K562 (cell line): Measurements from ENCODE around the gene SLC6A7. TPM values are rescaled to one million over a fixed set of nuclear protein-coding genes. Genes with fewer than 3 reads are reported as not detected.

ENCODE experiments used
- ATAC-seq: fragments of 200-7000 bp; cut with Tn5 transposase; 3 replicates; pipeline ENCODE4 v1.9.1; 2020; ENCODE audit warnings: moderate library complexity
- BruUV-seq: library from RNA; stranded (reverse); fragments of 400-500 nt; replicated peaks from 2 replicates; lab custom pipeline; 2021; lab: Mats Ljungman, UMichigan
- CTCF ChIA-PET: fragments of 300-600 bp; formaldehyde crosslinking; extraction: SDS; loops from one replicate; lab custom pipeline; 2021; ENCODE audit warnings: low intra/inter-chr PET ratio; lab: Yijun Ruan, JAX
- POLR2A ChIA-PET: fragments of 300-600, 350-650 bp; sonication (Branson Sonifier 250); formaldehyde crosslinking; extraction: SDS; loops from one replicate; lab custom pipeline; 2021; ENCODE audit warnings: antibody characterized with exemption, inconsistent platforms; lab: Yijun Ruan, JAX
- DNase-seq, 4 experiments: peaks; one replicate each; pipeline versions ENCODE4 v3.0.0 to v3.0.0-alpha.2; 2011 to 2018; ENCODE audit warnings: low spot score in 3 of 4, mixed read lengths in 3 of 4; ENCODE audit errors: extremely low read depth in 1 of 4
- FAIRE-seq: peaks from 2 replicates; lab custom pipeline; 2011; peaks lifted over from hg19 to GRCh38; lab: Jason Lieb, UNC
- H2AFZ ChIP-seq: 2 replicates; pipeline ENCODE4 v1.6.0; 2011; ENCODE audit warnings: low read depth, low read length, control low read depth, inconsistent platforms
- H3K27ac ChIP-seq: fragments of 200-600 bp; 3 replicates; pipeline ENCODE4 v1.8.0; 2011; ENCODE audit warnings: low read depth, mild to moderate bottlenecking, control low read depth, inconsistent platforms, low read length, moderate library complexity, mixed read lengths; ENCODE audit errors: extremely low read depth
- H3K27me3 ChIP-seq, 2 experiments: fragments of 300-600 bp in 1 of 2; 2 replicates in 1 of 2; 3 replicates in 1 of 2; pipeline versions ENCODE4 v1.6.0 to v1.8.0; 2011; ENCODE audit warnings: inconsistent platforms in 2 of 2, low read length in 2 of 2, mild to moderate bottlenecking in 1 of 2, mixed read lengths in 1 of 2, moderate library complexity in 1 of 2; ENCODE audit not compliant: control insufficient read depth in 2 of 2, insufficient read depth in 2 of 2
- H3K36me3 ChIP-seq: fragments of 300-600 bp; 3 replicates; pipeline ENCODE4 v1.8.0; 2011; ENCODE audit warnings: mild to moderate bottlenecking, low read length, inconsistent platforms; ENCODE audit not compliant: control insufficient read depth, insufficient read depth
- H3K4me1 ChIP-seq, 2 experiments: fragments of 200-600 bp in 1 of 2; replicated peaks in 1 of 2; 2 replicates in 1 of 2; 3 replicates in 1 of 2; pipeline versions ENCODE4 v1.5.1 to v1.8.0; 2011; ENCODE audit warnings: inconsistent platforms in 2 of 2, low read length in 2 of 2, mild to moderate bottlenecking in 1 of 2, mixed read lengths in 1 of 2, moderate library complexity in 1 of 2; ENCODE audit not compliant: control insufficient read depth in 2 of 2, insufficient read depth in 2 of 2
- H3K4me2 ChIP-seq: 2 replicates; pipeline ENCODE4 v1.6.1; 2011; ENCODE audit warnings: low read length, control low read depth, inconsistent platforms, mixed read lengths; ENCODE audit not compliant: insufficient read depth
- H3K4me3 ChIP-seq: fragments of 200-600 bp; sonication (generic), shearing (Covaris generic); 2 replicates; pipeline ENCODE4 v1.5.1; 2016; ENCODE audit warnings: control low read depth, inconsistent platforms
- H3K79me2 ChIP-seq: fragments of 200-600 bp; 3 replicates; pipeline ENCODE4 v1.8.0; 2011; ENCODE audit warnings: low read length, inconsistent platforms; ENCODE audit not compliant: control insufficient read depth, insufficient read depth
- H3K9ac ChIP-seq, 2 experiments: 2 replicates each; pipeline versions ENCODE4 v1.6.0 to v1.6.1; 2011; ENCODE audit warnings: low read depth in 2 of 2, low read length in 2 of 2, control low read depth in 1 of 2, inconsistent platforms in 1 of 2, mild to moderate bottlenecking in 1 of 2, mixed read lengths in 1 of 2; ENCODE audit not compliant: insufficient read depth in 1 of 2
- H3K9me1 ChIP-seq: one replicate; pipeline ENCODE4 v1.6.0; 2011; ENCODE audit warnings: inconsistent platforms, mild to moderate bottlenecking, low read length, moderate library complexity; ENCODE audit not compliant: control insufficient read depth, insufficient read depth
- H3K9me3 ChIP-seq: replicated peaks from 2 replicates; pipeline ENCODE4 v1.5.1; 2011; ENCODE audit warnings: low read depth, low read length, inconsistent platforms; ENCODE audit not compliant: control insufficient read depth, insufficient read depth
- H4K20me1 ChIP-seq: replicated peaks from 2 replicates; pipeline ENCODE4 v1.6.1; 2011; ENCODE audit warnings: low read length, inconsistent platforms, mixed read lengths; ENCODE audit not compliant: control insufficient read depth, insufficient read depth
- BHLHE40 ChIP-seq: IDR thresholded peaks from 2 replicates; pipeline ENCODE4 v1.6.1; 2011; ENCODE audit warnings: low read length, improper control_type of control experiment
- DNMT1 ChIP-seq: fragments of 450-650 bp; IDR thresholded peaks from 2 replicates; pipeline ENCODE4 v1.6.1; 2016; ENCODE audit warnings: antibody characterized with exemption, mild to moderate bottlenecking
- E2F1 ChIP-seq: sonication (generic); formaldehyde crosslinking; IDR thresholded peaks from 2 replicates; pipeline ENCODE4 v1.8.1; 2023; ENCODE audit warnings: mild to moderate bottlenecking, missing genetic modification reagents, moderate library complexity
- MYBL2 ChIP-seq, 2 experiments: fragments of 450-650 bp in 1 of 2; sonication (generic) in 1 of 2; formaldehyde crosslinking in 1 of 2; IDR thresholded peaks; 2 replicates each; pipeline versions ENCODE4 v1.6.1 to v1.8.1; 2017 to 2022; ENCODE audit warnings: borderline replicate concordance in 1 of 2, inconsistent platforms in 1 of 2, low read depth in 1 of 2, mild to moderate bottlenecking in 1 of 2, missing genetic modification reagents in 1 of 2, moderate library complexity in 1 of 2
- PTBP1 ChIP-seq: fragments of 200-400 bp; formaldehyde crosslinking; IDR thresholded peaks from 2 replicates; pipeline ENCODE4 v1.6.1; 2017; ENCODE audit warnings: low read depth, low read length
- SMARCB1 ChIP-seq: IDR thresholded peaks from 2 replicates; pipeline ENCODE4 v1.6.1; 2011; ENCODE audit warnings: improper control_type of control experiment, low read depth; ENCODE audit not compliant: insufficient read length
- ZNF133 ChIP-seq: fragments of 250-450 bp; sonication (Bioruptor Pico); IDR thresholded peaks from 2 replicates; pipeline ENCODE4 v1.4.0; 2020; ENCODE audit warnings: mild to moderate bottlenecking
- WGBS: fragments of 100-300 bp; shearing (Covaris generic); methylation state at CpG from one replicate; pipeline ENCODE4 v1.1.6; 2016; ENCODE audit warnings: low coverage, mixed read lengths; ENCODE audit not compliant: insufficient coverage; ENCODE audit errors: missing lambda C conversion rate; 5-methylcytosine and 5-hydroxymethylcytosine counted together
- in situ Hi-C: fragments of 300-500 bp; cut with MboI; formaldehyde crosslinking; loops from 4 replicates; pipeline ENCODE4 v1.15.0; 2018; ENCODE audit warnings: inconsistent platforms, mixed read lengths
- intact Hi-C: fragments of 100-400 bp; cut with micrococcal nuclease; formaldehyde crosslinking; loops from 2 replicates; pipeline ENCODE4 v1.14.2; 2022
- polyA plus RNA-seq, 8 experiments: library from polyadenylated mRNA; depleted of rRNA in 4 of 8; stranded (reverse) in 5 of 8; unstranded in 3 of 8; fragments of >200 nt; fragmentation: Nextera tagmentation in 2 of 8; fragmentation: Illumina TruSeq in 1 of 8; extraction: Ambion mirVana in 2 of 8; extraction: Trizol in 1 of 8; gene quantifications; 2 replicates each; pipeline versions ENCODE4 v1.2.1 to v1.2.3, GENCODE V29; 2011 to 2014; ENCODE audit warnings: inconsistent platforms in 1 of 8, missing spikeins in 1 of 8
- total RNA-seq, 7 experiments: library from RNA; depleted of rRNA in 6 of 7; stranded (reverse); fragments of >200 nt in 6 of 7; fragmentation: Illumina TruSeq in 2 of 7; extraction: Trizol in 2 of 7; gene quantifications; 2 replicates each; pipeline versions ENCODE4 v1.2.1 to v1.2.3, GENCODE V29; 2011 to 2021; ENCODE audit warnings: low replicate concordance in 1 of 7
- TF ChIP-seq, protein P1 (sequence below): fragments of 250-450 bp; sonication (Bioruptor Pico); IDR thresholded peaks from 2 replicates; pipeline ENCODE4 v1.5.1; 2021; ENCODE audit warnings: mild to moderate bottlenecking
- TF ChIP-seq, protein P2 (sequence below): fragments of 450-650 bp; IDR thresholded peaks from 2 replicates; pipeline ENCODE4 v1.6.1; 2016; ENCODE audit warnings: low read depth

The SLC6A7 gene
- total and polyA plus RNA-seq, 9 of the 15 experiments (the other 6 are each of a cell fraction or from before 2014, with no cell fraction given): not detected

GRCh38 chr5:150253416-150254208 is 63.8 kb downstream of the SLC6A7 start:
- ATAC-seq (peak; percentile 59), DNase-seq (no peak), FAIRE-seq (no peak)
- ChIA-PET POLR2A (interaction anchor here (0.7 to 1.2 kb wide), 2 partner anchors 11 to 13 kb away, joined by 3 read pairs; no protein-coding TSS in a partner anchor), CTCF (no interaction called here)
- Histone ChIP-seq H3K4me3 (no peak overlapping the region), H3K27ac (no peak overlapping the region), H3K79me2 (no peaks in the 10 kb centered on the region), H3K4me1 (peaks cover 0 to 6% of the 10 kb centered on the region in 2 experiments; a peak in 2 of 5 replicates), H3K4me2 (no peak overlapping the region), H3K9me1 (no peaks in the 10 kb centered on the region), H4K20me1 (peaks cover 12% of the 10 kb centered on the region; the same call in 1 of the 2 replicates), H2AFZ (no peak overlapping the region), H3K27me3 (peaks cover 7 to 53% of the 10 kb centered on the region in 2 experiments; a peak in 4 of 5 replicates), H3K9me3 (no peaks in the 10 kb centered on the region), H3K9ac (no peak overlapping the region; a peak in 1 of 4 replicates), H3K36me3 (no peaks in the 10 kb centered on the region)
- intact Hi-C loops (no loop called here), in situ Hi-C loops (no loop called here)
- 8% methylated on average over 9 of the region's 10 CpGs for WGBS
- no TSS peak for BruUV-seq
- TF ChIP-seq, protein P1, sequence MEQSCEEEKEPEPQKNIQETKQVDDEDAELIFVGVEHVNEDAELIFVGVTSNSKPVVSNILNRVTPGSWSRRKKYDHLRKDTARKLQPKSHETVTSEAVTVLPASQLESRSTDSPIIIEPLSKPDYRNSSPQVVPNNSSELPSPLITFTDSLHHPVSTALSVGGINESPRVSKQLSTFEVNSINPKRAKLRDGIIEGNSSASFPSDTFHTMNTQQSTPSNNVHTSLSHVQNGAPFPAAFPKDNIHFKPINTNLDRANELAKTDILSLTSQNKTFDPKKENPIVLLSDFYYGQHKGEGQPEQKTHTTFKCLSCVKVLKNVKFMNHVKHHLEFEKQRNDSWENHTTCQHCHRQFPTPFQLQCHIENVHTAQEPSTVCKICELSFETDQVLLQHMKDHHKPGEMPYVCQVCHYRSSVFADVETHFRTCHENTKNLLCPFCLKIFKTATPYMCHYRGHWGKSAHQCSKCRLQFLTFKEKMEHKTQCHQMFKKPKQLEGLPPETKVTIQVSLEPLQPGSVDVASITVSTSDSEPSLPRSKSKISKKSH: no peak
- no peak for TF ChIP-seq SMARCB1
- no peak for TF ChIP-seq DNMT1
- no peak for TF ChIP-seq MYBL2 (IDR thresholded peaks at IDR 0.05; ENCODE audit: low read depth)
- no peak for TF ChIP-seq MYBL2 (CRISPR knock-in tag; IDR thresholded peaks at IDR 0.05; ENCODE audit: borderline replicate concordance)
- TF ChIP-seq BHLHE40: no peak
- no peak for TF ChIP-seq E2F1
- no peak for TF ChIP-seq ZNF133 (CRISPR knock-in tag)
- TF ChIP-seq, protein P2, sequence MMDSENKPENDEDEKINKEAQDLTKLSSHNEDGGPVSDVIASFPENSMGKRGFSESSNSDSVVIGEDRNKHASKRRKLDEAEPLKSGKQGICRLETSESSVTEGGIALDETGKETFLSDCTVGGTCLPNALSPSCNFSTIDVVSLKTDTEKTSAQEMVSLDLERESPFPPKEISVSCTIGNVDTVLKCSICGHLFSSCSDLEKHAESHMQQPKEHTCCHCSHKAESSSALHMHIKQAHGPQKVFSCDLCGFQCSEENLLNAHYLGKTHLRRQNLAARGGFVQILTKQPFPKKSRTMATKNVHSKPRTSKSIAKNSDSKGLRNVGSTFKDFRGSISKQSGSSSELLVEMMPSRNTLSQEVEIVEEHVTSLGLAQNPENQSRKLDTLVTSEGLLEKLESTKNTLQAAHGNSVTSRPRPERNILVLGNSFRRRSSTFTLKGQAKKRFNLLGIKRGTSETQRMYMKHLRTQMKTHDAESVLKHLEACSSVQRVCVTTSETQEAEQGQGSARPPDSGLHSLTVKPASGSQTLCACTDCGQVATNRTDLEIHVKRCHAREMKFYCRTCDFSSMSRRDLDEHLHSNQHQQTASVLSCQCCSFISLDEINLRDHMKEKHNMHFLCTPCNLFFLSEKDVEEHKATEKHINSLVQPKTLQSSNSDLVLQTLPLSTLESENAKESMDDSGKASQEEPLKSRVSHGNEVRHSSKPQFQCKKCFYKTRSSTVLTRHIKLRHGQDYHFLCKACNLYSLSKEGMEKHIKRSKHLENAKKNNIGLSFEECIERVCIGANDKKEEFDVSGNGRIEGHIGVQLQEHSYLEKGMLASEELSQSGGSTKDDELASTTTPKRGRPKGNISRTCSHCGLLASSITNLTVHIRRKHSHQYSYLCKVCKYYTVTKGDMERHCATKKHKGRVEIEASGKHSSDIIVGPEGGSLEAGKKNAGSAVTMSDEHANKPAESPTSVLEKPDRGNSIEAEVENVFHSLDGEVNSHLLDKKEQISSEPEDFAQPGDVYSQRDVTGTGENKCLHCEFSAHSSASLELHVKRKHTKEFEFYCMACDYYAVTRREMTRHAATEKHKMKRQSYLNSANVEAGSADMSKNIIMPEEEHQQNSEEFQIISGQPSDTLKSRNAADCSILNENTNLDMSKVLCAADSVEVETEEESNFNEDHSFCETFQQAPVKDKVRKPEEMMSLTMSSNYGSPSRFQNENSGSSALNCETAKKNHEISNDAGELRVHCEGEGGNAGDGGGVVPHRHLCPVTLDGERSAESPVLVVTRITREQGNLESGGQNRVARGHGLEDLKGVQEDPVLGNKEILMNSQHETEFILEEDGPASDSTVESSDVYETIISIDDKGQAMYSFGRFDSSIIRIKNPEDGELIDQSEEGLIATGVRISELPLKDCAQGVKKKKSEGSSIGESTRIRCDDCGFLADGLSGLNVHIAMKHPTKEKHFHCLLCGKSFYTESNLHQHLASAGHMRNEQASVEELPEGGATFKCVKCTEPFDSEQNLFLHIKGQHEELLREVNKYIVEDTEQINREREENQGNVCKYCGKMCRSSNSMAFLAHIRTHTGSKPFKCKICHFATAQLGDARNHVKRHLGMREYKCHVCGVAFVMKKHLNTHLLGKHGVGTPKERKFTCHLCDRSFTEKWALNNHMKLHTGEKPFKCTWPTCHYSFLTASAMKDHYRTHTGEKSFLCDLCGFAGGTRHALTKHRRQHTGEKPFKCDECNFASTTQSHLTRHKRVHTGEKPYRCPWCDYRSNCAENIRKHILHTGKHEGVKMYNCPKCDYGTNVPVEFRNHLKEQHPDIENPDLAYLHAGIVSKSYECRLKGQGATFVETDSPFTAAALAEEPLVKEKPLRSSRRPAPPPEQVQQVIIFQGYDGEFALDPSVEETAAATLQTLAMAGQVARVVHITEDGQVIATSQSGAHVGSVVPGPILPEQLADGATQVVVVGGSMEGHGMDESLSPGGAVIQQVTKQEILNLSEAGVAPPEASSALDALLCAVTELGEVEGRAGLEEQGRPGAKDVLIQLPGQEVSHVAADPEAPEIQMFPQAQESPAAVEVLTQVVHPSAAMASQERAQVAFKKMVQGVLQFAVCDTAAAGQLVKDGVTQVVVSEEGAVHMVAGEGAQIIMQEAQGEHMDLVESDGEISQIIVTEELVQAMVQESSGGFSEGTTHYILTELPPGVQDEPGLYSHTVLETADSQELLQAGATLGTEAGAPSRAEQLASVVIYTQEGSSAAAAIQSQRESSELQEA: no peak
- 0 out of 2 replicates have a peak, but pooled peaks have one; percentile 64 for TF ChIP-seq PTBP1
